WI38 (cell line): ENCODE results near the gene PCIF1.

Experiments
- H3K4me3 ChIP-seq: 2 replicates; pipeline ENCODE4 v1.5.1; 2011; ENCODE audit warnings: low read depth, mild to moderate bottlenecking, control low read depth, low read length
- TF ChIP-seq, protein P1 (sequence below): IDR thresholded peaks from 2 replicates; pipeline ENCODE4 v1.5.1; 2012; ENCODE audit warnings: low read depth, mild to moderate bottlenecking, control low read depth, low read length

PCIF1 gene

GRCh38 chr20:45947110-45947866 is 12.8 kb downstream of the PCIF1 start:
- no peak overlapping the region for H3K4me3 ChIP-seq
- TF ChIP-seq, protein P1, sequence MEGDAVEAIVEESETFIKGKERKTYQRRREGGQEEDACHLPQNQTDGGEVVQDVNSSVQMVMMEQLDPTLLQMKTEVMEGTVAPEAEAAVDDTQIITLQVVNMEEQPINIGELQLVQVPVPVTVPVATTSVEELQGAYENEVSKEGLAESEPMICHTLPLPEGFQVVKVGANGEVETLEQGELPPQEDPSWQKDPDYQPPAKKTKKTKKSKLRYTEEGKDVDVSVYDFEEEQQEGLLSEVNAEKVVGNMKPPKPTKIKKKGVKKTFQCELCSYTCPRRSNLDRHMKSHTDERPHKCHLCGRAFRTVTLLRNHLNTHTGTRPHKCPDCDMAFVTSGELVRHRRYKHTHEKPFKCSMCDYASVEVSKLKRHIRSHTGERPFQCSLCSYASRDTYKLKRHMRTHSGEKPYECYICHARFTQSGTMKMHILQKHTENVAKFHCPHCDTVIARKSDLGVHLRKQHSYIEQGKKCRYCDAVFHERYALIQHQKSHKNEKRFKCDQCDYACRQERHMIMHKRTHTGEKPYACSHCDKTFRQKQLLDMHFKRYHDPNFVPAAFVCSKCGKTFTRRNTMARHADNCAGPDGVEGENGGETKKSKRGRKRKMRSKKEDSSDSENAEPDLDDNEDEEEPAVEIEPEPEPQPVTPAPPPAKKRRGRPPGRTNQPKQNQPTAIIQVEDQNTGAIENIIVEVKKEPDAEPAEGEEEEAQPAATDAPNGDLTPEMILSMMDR = no peak

GRCh38 chr20:45948261-45948733 is 13.8 kb downstream of the PCIF1 start:
- TF ChIP-seq, protein P1 = no peak
- H3K4me3 ChIP-seq = no peak overlapping the region

- TF ChIP-seq, protein P1 = no peak
- no peak overlapping the region for H3K4me3 ChIP-seq
These were observed 14.5 kb downstream of the PCIF1 start for GRCh38 chr20:45948742-45949541.

- no peak overlapping the region for H3K4me3 ChIP-seq
- TF ChIP-seq, protein P1 = no peak
These were observed 15.3 kb downstream of the PCIF1 start for GRCh38 chr20:45949542-45950329.

GRCh38 chr20:45950330-45950646 is 15.8 kb downstream of the PCIF1 start:
- TF ChIP-seq, protein P1 = no peak

DNA sequence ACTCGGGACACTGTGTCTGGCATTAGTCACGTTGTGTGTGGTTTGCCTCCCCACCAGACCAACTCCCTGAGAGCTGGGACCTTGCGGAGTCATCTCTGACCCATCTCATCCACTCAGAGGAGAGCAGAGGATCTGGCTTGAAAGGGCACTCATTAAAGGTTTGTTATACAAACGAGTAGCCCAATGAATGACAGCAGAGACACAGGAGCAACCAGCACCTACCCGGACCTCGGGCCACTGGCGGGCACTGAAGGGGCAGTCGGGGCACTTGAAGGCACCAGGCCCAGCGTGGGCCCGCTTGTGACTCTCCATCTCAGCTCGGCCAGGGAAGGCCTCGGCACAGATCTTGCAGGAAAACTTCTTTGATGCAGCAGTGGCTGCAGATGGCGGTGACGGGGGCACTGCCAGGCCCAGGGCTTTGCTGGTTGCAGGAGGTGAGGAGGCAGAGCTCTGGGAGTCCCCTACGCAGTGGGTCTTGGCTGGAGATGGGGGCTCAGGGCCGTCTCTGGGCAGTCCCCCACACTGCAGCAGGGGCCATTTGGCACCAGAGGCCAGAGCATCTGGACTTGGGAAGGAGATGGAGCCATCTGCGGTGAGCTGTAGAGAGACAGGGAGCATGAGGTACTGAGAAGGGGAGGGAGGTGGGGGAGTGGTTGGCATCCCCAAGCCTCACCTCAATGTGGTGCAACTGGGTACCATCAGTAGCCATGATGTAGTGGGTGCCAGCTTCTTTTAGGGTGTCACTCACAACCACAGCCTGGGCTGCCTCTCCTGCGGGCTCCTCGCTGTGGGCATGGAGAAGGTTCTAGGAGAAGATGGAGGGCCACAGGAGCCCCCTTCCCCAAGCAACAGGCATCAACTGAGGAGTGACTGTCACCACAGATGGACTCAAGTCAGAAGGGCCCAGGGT is 17.7 kb downstream of the PCIF1 start:
- TF ChIP-seq, protein P1 = no peak
- no peak overlapping the region for H3K4me3 ChIP-seq

More at GRCh38 chr20:45950330-45950646, 15.8 kb downstream of the PCIF1 start:
- H3K4me3 ChIP-seq = no peak overlapping the region
